GM23338 (cell line): ENCODE results near the gene KCNK10.

Experiments
- CREB1 ChIP-seq: fragments of 250-450 bp; sonication (Bioruptor Pico); IDR thresholded peaks from 2 replicates; pipeline ENCODE4 v1.5.0; 2020; ENCODE audit warnings: low read depth, mild to moderate bottlenecking, moderate library complexity
- CTCF ChIP-seq, 2 experiments: fragments of 200-600 bp in 1 of 2; sonication (generic) in 1 of 2; conservative IDR thresholded peaks; 2 replicates each; pipeline versions ENCODE4 v1.5.1 to v1.6.1; 2016 to 2017; ENCODE audit warnings: antibody characterized with exemption in 2 of 2, low read depth in 2 of 2, mild to moderate bottlenecking in 2 of 2, moderate library complexity in 1 of 2
- ETS1 ChIP-seq: IDR thresholded peaks from 2 replicates; pipeline ENCODE4 v1.6.1; 2016; ENCODE audit warnings: antibody characterized with exemption
- EZH2 ChIP-seq: fragments of 200-600 bp; sonication (generic); IDR thresholded peaks from one replicate; pipeline ENCODE4 v1.8.0; 2017; ENCODE audit warnings: antibody characterized with exemption, mild to moderate bottlenecking, low read depth; ENCODE audit not compliant: unreplicated experiment
- EZH2phosphoT487 ChIP-seq: fragments of 200-600 bp; sonication (generic); IDR thresholded peaks from one replicate; pipeline ENCODE4 v1.8.1; 2018; ENCODE audit warnings: antibody characterized with exemption; ENCODE audit not compliant: unreplicated experiment
- POLR2AphosphoS5 ChIP-seq: IDR thresholded peaks from 2 replicates; pipeline ENCODE4 v1.6.1; 2016; ENCODE audit warnings: antibody characterized with exemption, low read depth
- REST ChIP-seq: IDR thresholded peaks from one replicate; pipeline ENCODE4 v1.6.1; 2018; ENCODE audit warnings: antibody characterized with exemption; ENCODE audit not compliant: unreplicated experiment
- ZNF114 ChIP-seq: fragments of 250-450 bp; sonication (Bioruptor Pico); IDR thresholded peaks from 2 replicates; pipeline ENCODE4 v1.5.0; 2020; ENCODE audit warnings: mild to moderate bottlenecking, moderate library complexity
- ZNF331 ChIP-seq: fragments of 250-450 bp; sonication (Bioruptor Pico); IDR thresholded peaks from 2 replicates; pipeline ENCODE4 v1.5.0; 2020; ENCODE audit warnings: low read depth, mild to moderate bottlenecking, moderate library complexity
- ZNF462 ChIP-seq: fragments of 250-450 bp; sonication (Bioruptor Pico); IDR thresholded peaks from 2 replicates; pipeline ENCODE4 v1.5.0; 2020; ENCODE audit warnings: mild to moderate bottlenecking, moderate library complexity

GRCh38 chr14:88318406-88318805, 4.7 kb downstream of the KCNK10 start:
- TF ChIP-seq EZH2phosphoT487 = no peak
- TF ChIP-seq REST = no peak
- no peak for TF ChIP-seq CTCF (conservative IDR thresholded peaks at IDR 0.05; ENCODE audit: low read depth in 2 of 2)
- TF ChIP-seq POLR2AphosphoS5 = no peak
- no peak for TF ChIP-seq EZH2
- TF ChIP-seq ZNF462 (CRISPR knock-in tag) = no peak
- no peak for TF ChIP-seq ETS1
- TF ChIP-seq CREB1 (CRISPR knock-in tag) = no peak
- no peak for TF ChIP-seq ZNF331
- TF ChIP-seq ZNF114 (CRISPR knock-in tag) = no peak
